GM12875 (cell line): ENCODE data around the gene DPP4.

Experiments used
- H3K4me3 ChIP-seq: one replicate; pipeline ENCODE4 v1.5.1; 2011; ENCODE audit warnings: low read depth, low read length, control low read depth
- TF ChIP-seq, protein P1 (sequence below): IDR thresholded peaks from 2 replicates; pipeline ENCODE4 v1.5.1; 2011; ENCODE audit warnings: low read depth, mild to moderate bottlenecking, control low read depth, inconsistent platforms, low read length, moderate library complexity, borderline replicate concordance; ENCODE audit not compliant: insufficient read depth

The DPP4 gene

DNA sequence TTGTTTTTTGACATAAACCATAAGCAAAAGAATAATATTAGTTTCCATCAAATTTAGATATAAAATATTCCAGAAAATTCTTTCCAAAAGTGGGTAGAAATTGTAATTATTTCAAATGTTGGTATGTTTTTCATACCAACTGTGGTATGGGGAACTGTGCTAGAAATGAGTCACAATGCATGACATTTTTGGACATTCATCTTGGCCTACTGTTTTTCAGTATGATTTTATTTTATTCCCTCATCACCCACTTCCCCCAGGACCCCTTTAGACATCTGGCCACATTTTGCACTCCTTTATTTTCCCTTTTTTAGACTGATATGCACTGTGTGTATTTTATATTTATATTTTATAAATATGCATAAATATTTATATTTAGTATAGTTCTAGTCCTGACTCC lies 97.1 kb downstream of the DPP4 start:
- H3K4me3 ChIP-seq: no peak overlapping the region
- TF ChIP-seq, protein P1, sequence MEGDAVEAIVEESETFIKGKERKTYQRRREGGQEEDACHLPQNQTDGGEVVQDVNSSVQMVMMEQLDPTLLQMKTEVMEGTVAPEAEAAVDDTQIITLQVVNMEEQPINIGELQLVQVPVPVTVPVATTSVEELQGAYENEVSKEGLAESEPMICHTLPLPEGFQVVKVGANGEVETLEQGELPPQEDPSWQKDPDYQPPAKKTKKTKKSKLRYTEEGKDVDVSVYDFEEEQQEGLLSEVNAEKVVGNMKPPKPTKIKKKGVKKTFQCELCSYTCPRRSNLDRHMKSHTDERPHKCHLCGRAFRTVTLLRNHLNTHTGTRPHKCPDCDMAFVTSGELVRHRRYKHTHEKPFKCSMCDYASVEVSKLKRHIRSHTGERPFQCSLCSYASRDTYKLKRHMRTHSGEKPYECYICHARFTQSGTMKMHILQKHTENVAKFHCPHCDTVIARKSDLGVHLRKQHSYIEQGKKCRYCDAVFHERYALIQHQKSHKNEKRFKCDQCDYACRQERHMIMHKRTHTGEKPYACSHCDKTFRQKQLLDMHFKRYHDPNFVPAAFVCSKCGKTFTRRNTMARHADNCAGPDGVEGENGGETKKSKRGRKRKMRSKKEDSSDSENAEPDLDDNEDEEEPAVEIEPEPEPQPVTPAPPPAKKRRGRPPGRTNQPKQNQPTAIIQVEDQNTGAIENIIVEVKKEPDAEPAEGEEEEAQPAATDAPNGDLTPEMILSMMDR: no peak

- TF ChIP-seq, protein P1: no peak
- H3K4me3 ChIP-seq: no peak overlapping the region
Measured at GRCh38 chr2:161976295-161976694, 97.7 kb downstream of the DPP4 start.

DNA sequence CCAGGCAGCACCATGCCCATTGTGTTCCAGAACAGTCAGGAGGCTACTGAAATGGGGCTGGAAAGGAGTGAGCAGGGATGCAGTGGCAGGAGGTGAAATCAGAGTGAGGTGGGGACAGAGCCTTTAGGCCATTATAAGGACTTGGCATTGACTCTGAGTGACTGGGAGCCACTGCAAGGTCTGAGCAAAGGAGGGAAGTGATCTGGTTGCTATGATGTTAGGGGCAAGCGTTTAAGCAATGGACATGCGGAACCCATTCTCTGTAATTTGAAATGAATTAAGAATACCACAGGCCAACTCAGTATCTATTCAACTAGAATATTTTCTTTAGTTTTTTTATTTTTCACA lies 98.2 kb downstream of the DPP4 start:
- TF ChIP-seq, protein P1: no peak
- no peak overlapping the region for H3K4me3 ChIP-seq

DNA sequence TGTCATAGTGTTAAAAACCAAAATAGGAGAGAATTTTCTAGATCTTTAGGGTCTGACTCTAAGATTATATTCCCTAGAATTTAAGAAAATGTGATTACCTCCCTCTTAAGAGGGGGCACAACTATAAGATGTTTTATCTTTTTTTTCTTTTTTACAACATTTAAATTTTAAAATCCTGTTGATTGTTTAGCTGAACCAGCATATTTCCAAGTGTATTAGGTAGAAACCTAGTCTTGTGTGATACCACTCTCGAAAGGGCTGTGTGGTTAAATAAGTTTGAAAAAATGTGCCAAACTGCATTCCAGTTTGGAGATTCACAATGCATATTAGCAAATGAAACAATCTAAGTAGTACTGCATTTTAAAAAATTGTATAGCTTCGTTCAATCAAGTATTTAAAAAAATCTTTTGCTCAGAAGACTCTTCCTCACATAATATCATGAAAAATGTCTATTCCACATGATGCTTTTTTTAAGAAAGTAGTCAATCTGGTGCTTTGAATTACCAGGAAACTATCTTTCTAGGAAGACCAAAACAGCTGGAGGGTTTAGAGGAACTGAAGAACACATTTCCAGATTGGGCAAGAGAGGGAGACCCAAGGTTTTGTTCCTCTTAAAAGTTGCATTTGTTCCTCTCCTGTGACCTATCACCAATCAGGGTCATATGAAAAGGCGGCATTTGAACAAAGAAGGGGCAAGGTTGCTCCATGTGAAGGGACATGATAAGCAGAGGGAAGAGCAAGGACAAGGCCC lies 98.8 kb downstream of the DPP4 start:
- H3K4me3 ChIP-seq: no peak overlapping the region
- TF ChIP-seq, protein P1: no peak

DNA sequence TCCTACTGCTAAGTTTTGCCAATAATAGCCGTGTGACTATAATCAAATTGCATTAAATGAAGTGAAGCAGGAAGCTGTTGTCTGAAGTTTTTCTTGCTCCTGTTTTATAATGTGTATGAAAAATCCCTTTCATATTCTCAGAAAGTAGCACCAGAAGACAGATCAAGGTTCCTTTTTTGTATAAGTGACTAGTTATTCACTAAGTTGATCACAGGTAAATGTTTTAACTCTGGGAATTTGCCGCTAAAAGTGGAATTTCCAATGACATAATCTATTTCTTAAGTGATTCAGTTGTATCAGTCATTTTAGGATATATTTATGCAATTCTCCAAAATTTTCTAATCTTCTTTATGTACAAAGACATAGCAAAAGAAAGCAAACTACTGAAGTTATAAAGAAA lies 99.6 kb downstream of the DPP4 start:
- H3K4me3 ChIP-seq: no peak overlapping the region
- TF ChIP-seq, protein P1: no peak

- no peak overlapping the region for H3K4me3 ChIP-seq
- TF ChIP-seq, protein P1: no peak
Measured at GRCh38 chr2:161972866-161973265, 101.1 kb downstream of the DPP4 start.

DNA sequence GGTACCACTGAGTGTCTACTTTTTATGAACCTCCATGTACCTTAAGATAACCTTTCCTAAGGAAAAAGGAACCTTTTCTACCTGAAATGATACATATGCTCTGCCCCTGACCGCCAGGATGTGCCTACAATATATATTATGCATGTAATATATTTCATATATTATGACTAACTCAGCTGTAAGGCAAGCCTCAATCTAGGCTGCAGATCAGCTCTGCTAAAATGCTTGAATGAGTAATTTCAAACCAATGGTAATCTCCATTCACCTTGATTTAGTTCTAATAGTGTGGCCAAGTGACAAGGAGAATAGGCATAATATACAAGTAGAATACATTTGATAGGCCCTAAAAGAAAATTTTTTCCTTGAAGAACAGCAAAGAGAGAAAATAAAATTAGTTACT lies 101.8 kb downstream of the DPP4 start:
- TF ChIP-seq, protein P1: no peak
- no peak overlapping the region for H3K4me3 ChIP-seq
